PC-3 (cell line): ENCODE data around the gene YWHAG. TPM values are rescaled to one million over a fixed set of nuclear protein-coding genes. Genes with fewer than 3 reads are reported as not detected.
"Not testable (repeated sequence)": the region's sequence is repeated elsewhere in the genome, so short reads cannot be mapped to it uniquely, and the experiment has no call there.

ENCODE experiments used
- ATAC-seq: fragments of 200-7000 bp; cut with Tn5 transposase; 2 replicates; pipeline ENCODE4 v1.9.1; 2020; ENCODE audit warnings: mild to moderate bottlenecking, moderate library complexity
- BruUV-seq: library from RNA; stranded (reverse); fragments of 400-500 nt; replicated peaks from 2 replicates; lab custom pipeline; 2021; lab: Mats Ljungman, UMichigan
- CTCF ChIA-PET: fragments of 300-600 bp; sonication (Branson Sonifier 250); formaldehyde crosslinking; loops from one replicate; lab custom pipeline; 2022; ENCODE audit warnings: antibody characterized with exemption; lab: Charles Lee
- POLR2A ChIA-PET: fragments of 300-600 bp; sonication (Branson Sonifier 250); formaldehyde crosslinking; loops from one replicate; lab custom pipeline; 2022; ENCODE audit warnings: antibody characterized with exemption; ENCODE audit not compliant: unreplicated experiment; lab: Charles Lee
- DNase-seq: peaks from one replicate; pipeline ENCODE4 v3.0.0-alpha.2; 2015
- H2AFZ ChIP-seq: fragments of 300-600 bp; sonication (generic); 2 replicates; pipeline ENCODE4 v1.6.0; 2016; ENCODE audit warnings: antibody characterized with exemption, low read length
- H3F3A ChIP-seq: fragments of 300-600 bp; sonication (generic); one replicate; pipeline ENCODE4 v1.6.0; 2017; ENCODE audit warnings: antibody characterized with exemption, low read length, control low read depth, mild to moderate bottlenecking; ENCODE audit not compliant: unreplicated experiment
- H3K27ac ChIP-seq: fragments of 300-600 bp; sonication (generic); 2 replicates; pipeline ENCODE4 v1.5.1; 2016; ENCODE audit warnings: mild to moderate bottlenecking, low read length
- H3K27me3 ChIP-seq: fragments of 300-600 bp; sonication (generic); 2 replicates; pipeline ENCODE4 v1.6.1; 2016; ENCODE audit warnings: low read length, mixed read lengths
- H3K36me3 ChIP-seq: fragments of 300-600 bp; sonication (generic); 2 replicates; pipeline ENCODE4 v1.6.1; 2016; ENCODE audit warnings: low read depth, mixed run types, low read length, mixed read lengths
- H3K4me1 ChIP-seq: fragments of 300-600 bp; sonication (generic); 2 replicates; pipeline ENCODE4 v1.5.1; 2016; ENCODE audit warnings: low read length; ENCODE audit not compliant: insufficient read depth
- H3K4me2 ChIP-seq: fragments of 300-600 bp; sonication (generic); 2 replicates; pipeline ENCODE4 v1.6.0; 2016; ENCODE audit warnings: low read length
- H3K4me3 ChIP-seq: fragments of 300-600 bp; sonication (generic); 2 replicates; pipeline ENCODE4 v1.5.1; 2016; ENCODE audit warnings: mild to moderate bottlenecking, low read length, mixed read lengths
- H3K79me2 ChIP-seq: fragments of 300-600 bp; sonication (generic); 2 replicates; pipeline ENCODE4 v1.6.1; 2017; ENCODE audit warnings: low read length, mixed read lengths
- H3K9ac ChIP-seq: fragments of 300-600 bp; sonication (generic); 2 replicates; pipeline ENCODE4 v1.6.0; 2016; ENCODE audit warnings: mild to moderate bottlenecking, low read length
- H3K9me2 ChIP-seq: fragments of 300-600 bp; sonication (generic); replicated peaks from 2 replicates; pipeline ENCODE4 v1.6.1; 2016; ENCODE audit warnings: mixed run types, low read length, mixed read lengths
- H3K9me3 ChIP-seq: fragments of 300-600 bp; sonication (generic); 2 replicates; pipeline ENCODE4 v1.6.1; 2016; ENCODE audit warnings: low read length, mixed read lengths
- H4K20me1 ChIP-seq: fragments of 300-600 bp; sonication (generic); 2 replicates; pipeline ENCODE4 v1.6.1; 2016; ENCODE audit warnings: low read length, mixed read lengths
- EZH2 ChIP-seq: fragments of 300-600 bp; sonication (generic); IDR thresholded peaks from one replicate; pipeline ENCODE4 v1.6.1; 2017; ENCODE audit warnings: antibody characterized with exemption, mild to moderate bottlenecking, low read length; ENCODE audit not compliant: unreplicated experiment
- EZH2phosphoT487 ChIP-seq: fragments of 300-600 bp; sonication (generic); IDR thresholded peaks from 2 replicates; pipeline ENCODE4 v1.6.1; 2018; ENCODE audit warnings: mild to moderate bottlenecking, antibody characterized with exemption, low read length, borderline replicate concordance
- intact Hi-C: fragments of 100-400 bp; cut with micrococcal nuclease; formaldehyde crosslinking; loops from 2 replicates; pipeline ENCODE4 v1.9.0; 2023
- total RNA-seq: library from RNA; depleted of rRNA; stranded (reverse); fragments of >200 nt; gene quantifications from 2 replicates; pipeline ENCODE4 v1.2.3, GENCODE V29; 2014
- TF ChIP-seq, protein P1 (sequence below): fragments of 300-600 bp; sonication (generic); conservative IDR thresholded peaks from 2 replicates; pipeline ENCODE4 v1.5.1; 2017; ENCODE audit warnings: antibody characterized with exemption, low read depth, mild to moderate bottlenecking, low read length

The YWHAG gene
- total RNA-seq, 1 experiment from 2014 or later, result 42.2 TPM

DNA sequence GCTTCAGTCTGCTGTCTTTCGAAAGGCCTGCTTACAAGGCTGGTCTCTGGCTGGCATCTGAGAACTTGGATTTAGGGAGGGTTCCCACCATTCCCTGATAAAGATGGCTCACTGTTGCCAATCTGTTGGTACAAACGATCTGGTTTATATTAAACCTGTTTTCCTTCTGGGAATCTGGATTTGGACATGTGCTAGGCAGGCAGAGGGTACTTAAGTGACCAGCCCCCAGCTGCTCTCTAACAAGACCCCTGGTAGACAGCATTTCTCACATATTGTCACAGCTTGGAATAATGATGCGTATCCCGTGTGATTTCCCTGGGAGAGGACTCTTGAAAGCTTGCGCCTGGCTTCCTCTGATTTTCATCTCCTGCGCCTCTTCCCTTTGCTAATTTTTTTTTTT lies 21.6 kb downstream of the YWHAG start:
- intact Hi-C loops, result no loop called here
- ATAC-seq (no peak), DNase-seq (no peak)
- Histone ChIP-seq H3K9me3 (no peaks in the 10 kb centered on the region), H3K27ac (no peak overlapping the region), H3K4me2 (no peak overlapping the region), H2AFZ (no peak overlapping the region), H3K79me2 (peaks cover 100% of the 10 kb centered on the region), H3F3A (no peaks in the 10 kb centered on the region), H3K4me3 (no peak overlapping the region), H4K20me1 (peaks cover 79% of the 10 kb centered on the region), H3K36me3 (peaks cover 53% of the 10 kb centered on the region), H3K27me3 (no peaks in the 10 kb centered on the region), H3K9ac (no peak overlapping the region), H3K4me1 (peaks cover 24% of the 10 kb centered on the region), H3K9me2 (no peaks in the 10 kb centered on the region)
- TF ChIP-seq EZH2phosphoT487, result no peak
- ChIA-PET POLR2A (interaction anchor here (0.7 kb wide), 1 partner anchor 14 kb away, joined by 3 read pairs; no protein-coding TSS in a partner anchor), CTCF (no interaction called here)
- no TSS peak for BruUV-seq

DNA sequence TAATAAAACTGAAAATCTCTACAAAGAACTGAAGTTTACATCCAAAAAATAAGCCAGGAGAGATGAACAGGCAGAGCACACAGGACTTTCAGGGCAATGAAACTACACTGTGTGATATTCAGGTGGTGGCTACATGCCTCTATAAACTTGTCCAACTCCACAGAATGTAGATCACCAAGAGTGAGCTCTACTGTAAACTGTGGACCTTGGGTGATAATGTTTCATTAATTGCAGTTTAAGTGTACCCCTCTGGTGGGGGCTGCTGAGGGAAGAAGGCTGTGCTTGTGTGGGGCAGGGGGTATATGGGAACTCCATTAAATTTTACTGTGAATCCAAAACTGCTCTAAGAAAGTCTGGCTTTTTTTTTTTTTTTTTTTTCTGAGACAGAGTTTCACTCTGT lies 22.7 kb downstream of the YWHAG start:
- no peak for ATAC-seq
- Histone ChIP-seq H3K27me3 (no peaks in the 10 kb centered on the region), H3K27ac (no peak overlapping the region), H2AFZ (no peak overlapping the region), H3K4me3 (no peak overlapping the region), H3K4me2 (no peak overlapping the region), H3F3A (no peaks in the 10 kb centered on the region), H3K4me1 (peaks cover 16% of the 10 kb centered on the region), H3K79me2 (peaks cover 100% of the 10 kb centered on the region), H3K36me3 (peaks cover 57% of the 10 kb centered on the region), H3K9ac (no peak overlapping the region), H3K9me3 (no peaks in the 10 kb centered on the region), H4K20me1 (peaks cover 80% of the 10 kb centered on the region), H3K9me2 (no peaks in the 10 kb centered on the region)
- DNase-seq, result no peak
- no TSS peak for BruUV-seq
- CTCF ChIA-PET, result no interaction called here
- TF ChIP-seq, protein P1, sequence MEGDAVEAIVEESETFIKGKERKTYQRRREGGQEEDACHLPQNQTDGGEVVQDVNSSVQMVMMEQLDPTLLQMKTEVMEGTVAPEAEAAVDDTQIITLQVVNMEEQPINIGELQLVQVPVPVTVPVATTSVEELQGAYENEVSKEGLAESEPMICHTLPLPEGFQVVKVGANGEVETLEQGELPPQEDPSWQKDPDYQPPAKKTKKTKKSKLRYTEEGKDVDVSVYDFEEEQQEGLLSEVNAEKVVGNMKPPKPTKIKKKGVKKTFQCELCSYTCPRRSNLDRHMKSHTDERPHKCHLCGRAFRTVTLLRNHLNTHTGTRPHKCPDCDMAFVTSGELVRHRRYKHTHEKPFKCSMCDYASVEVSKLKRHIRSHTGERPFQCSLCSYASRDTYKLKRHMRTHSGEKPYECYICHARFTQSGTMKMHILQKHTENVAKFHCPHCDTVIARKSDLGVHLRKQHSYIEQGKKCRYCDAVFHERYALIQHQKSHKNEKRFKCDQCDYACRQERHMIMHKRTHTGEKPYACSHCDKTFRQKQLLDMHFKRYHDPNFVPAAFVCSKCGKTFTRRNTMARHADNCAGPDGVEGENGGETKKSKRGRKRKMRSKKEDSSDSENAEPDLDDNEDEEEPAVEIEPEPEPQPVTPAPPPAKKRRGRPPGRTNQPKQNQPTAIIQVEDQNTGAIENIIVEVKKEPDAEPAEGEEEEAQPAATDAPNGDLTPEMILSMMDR, result no peak
- TF ChIP-seq EZH2 (no peak), EZH2phosphoT487 (no peak)
- POLR2A ChIA-PET, result no interaction called here
- intact Hi-C loops, result no loop called here

DNA sequence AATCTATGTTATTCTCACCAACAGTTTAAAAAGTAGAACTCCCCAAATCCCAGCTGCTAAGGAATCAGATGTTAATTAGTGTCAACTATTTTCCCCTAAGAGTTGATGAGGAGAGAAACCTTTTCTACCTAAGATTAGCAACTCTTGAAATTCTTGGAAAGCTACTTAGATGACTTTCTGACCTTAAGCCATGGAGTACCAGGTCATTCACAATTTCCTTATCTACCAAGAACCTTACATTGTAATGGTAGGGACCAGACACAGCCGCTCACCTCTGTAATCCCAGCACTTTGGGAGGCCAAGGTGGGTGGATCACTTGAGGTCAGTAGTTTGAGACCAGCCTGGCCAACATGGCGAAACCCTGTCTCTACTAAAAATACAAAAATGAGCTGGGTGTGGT lies 23.4 kb downstream of the YWHAG start:
- ATAC-seq, H3K9ac ChIP-seq, BruUV-seq, intact Hi-C loops, H3K4me3 ChIP-seq, H3K4me2 ChIP-seq, H3F3A ChIP-seq, H3K27ac ChIP-seq, DNase-seq, H2AFZ ChIP-seq, H3K9me2 ChIP-seq, H3K27me3 ChIP-seq, POLR2A ChIA-PET, H3K9me3 ChIP-seq: not testable (repeated sequence)
- Histone ChIP-seq H4K20me1 (peaks cover 81% of the 10 kb centered on the region), H3K4me1 (peaks cover 10% of the 10 kb centered on the region), H3K79me2 (peaks cover 100% of the 10 kb centered on the region), H3K36me3 (peaks cover 53% of the 10 kb centered on the region)
- CTCF ChIA-PET, result interaction anchor here (0.6 kb wide), 1 partner anchor 777 kb away, joined by 5 read pairs; no protein-coding TSS in a partner anchor
